Stimulated activated naive CD8-positive, alpha-beta T cell treated with anti-CD3 and anti-CD28 coated beads, Interleukin-15, amount 100 ng/mL, for 72 hours (primary cell): ENCODE measurements around the gene TK1.

Experiments used
- ATAC-seq: fragments of 150-1000 bp; cut with Tn5 transposase; 2 replicates; pipeline ENCODE4 v1.10.0; 2021; ENCODE audit warnings: mild to moderate bottlenecking, moderate library complexity
- DNase-seq, 2 donors: peaks; one replicate each; pipeline ENCODE4 v3.0.0; 2021 to 2022
- H3K27ac Mint-ChIP-seq, 2 donors: one replicate each; pipeline ENCODE4 v1.8.0; 2022; ENCODE audit warnings: mild to moderate bottlenecking in 2 of 2, mixed read lengths in 2 of 2, moderate library complexity in 2 of 2
- H3K27me3 Mint-ChIP-seq: one replicate; pipeline ENCODE4 v1.8.0; 2022; ENCODE audit warnings: mixed read lengths
- H3K4me1 Mint-ChIP-seq: one replicate; pipeline ENCODE4 v1.8.0; 2022; ENCODE audit warnings: mild to moderate bottlenecking, mixed read lengths
- H3K4me3 Mint-ChIP-seq, 2 donors: one replicate each; pipeline ENCODE4 v1.8.0; 2022; ENCODE audit warnings: mild to moderate bottlenecking in 2 of 2, mixed read lengths in 2 of 2, moderate library complexity in 1 of 2
- H3K9me3 Mint-ChIP-seq, 2 donors: one replicate each; pipeline ENCODE4 v1.8.0; 2022; ENCODE audit warnings: mixed read lengths in 2 of 2

Gene TK1

GRCh38 chr17:78226055-78226758, 39.4 kb upstream of the TK1 start:
- no peak for DNase-seq
- Mint-ChIP-seq H3K4me1 (peaks cover 17% of the 10 kb centered on the region), H3K4me3 (no peak overlapping the region), H3K9me3 (no peaks in the 10 kb centered on the region), H3K27ac (no peak overlapping the region), H3K27me3 (peaks cover 51% of the 10 kb centered on the region)
- peak; percentile 24 for ATAC-seq

- peaks cover 41% of the 10 kb centered on the region for H3K27me3 Mint-ChIP-seq
- H3K9me3 Mint-ChIP-seq = no peaks in the 10 kb centered on the region
- H3K4me3 Mint-ChIP-seq = no peak overlapping the region
- H3K27ac Mint-ChIP-seq = no peak overlapping the region
- DNase-seq = no peak
- peaks cover 7% of the 10 kb centered on the region for H3K4me1 Mint-ChIP-seq
- ATAC-seq = no peak
These were observed 38.4 kb upstream of the TK1 start for GRCh38 chr17:78225088-78225865.

- Mint-ChIP-seq H3K27ac (peak overlapping the region in 1 of 2 donors; percentile 44), H3K4me1 (peaks cover 12% of the 10 kb centered on the region), H3K9me3 (no peaks in the 10 kb centered on the region), H3K27me3 (peaks cover 33% of the 10 kb centered on the region), H3K4me3 (no peak overlapping the region)
- DNase-seq (no peak), ATAC-seq (no peak)
These were observed 37.6 kb upstream of the TK1 start for GRCh38 chr17:78224231-78225087.

DNA sequence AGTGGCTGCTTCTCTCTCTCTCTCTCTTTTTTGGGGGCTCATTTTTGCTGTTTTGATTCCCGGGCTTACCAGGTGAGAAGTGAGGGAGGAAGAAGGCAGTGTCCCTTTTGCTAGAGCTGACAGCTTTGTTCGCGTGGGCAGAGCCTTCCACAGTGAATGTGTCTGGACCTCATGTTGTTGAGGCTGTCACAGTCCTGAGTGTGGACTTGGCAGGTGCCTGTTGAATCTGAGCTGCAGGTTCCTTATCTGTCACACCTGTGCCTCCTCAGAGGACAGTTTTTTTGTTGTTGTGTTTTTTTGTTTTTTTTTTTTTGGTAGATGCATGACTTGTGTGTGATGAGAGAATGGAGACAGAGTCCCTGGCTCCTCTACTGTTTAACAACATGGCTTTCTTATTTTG, 36.9 kb upstream of the TK1 start:
- peak overlapping the region in 1 of 2 donors; percentile 44 for H3K27ac Mint-ChIP-seq
- no peak for ATAC-seq
- peaks cover 16% of the 10 kb centered on the region for H3K4me1 Mint-ChIP-seq
- H3K9me3 Mint-ChIP-seq = no peaks in the 10 kb centered on the region
- peaks cover 26% of the 10 kb centered on the region for H3K27me3 Mint-ChIP-seq
- H3K4me3 Mint-ChIP-seq = no peak overlapping the region
- DNase-seq = no peak

DNA sequence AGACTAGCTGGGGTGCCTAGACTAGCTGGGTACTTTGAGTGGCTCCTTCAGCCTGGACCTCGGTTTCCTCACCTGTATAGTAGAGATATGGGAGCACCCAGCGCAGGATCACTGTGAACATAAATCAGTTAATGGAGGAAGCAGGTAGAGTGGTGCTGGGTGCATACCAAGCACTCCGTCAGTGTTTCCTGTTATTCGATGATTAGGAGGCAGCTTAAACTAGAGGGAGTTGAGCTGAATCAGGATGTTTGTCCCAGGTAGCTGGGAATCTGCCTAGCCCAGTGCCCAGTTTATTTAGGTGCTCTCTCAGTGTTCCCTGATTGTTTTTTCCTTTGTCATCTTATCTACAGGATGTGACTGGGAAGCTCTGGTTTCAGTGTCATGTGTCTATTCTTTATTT, 36.2 kb upstream of the TK1 start:
- Mint-ChIP-seq H3K9me3 (no peaks in the 10 kb centered on the region), H3K27me3 (peaks cover 19% of the 10 kb centered on the region), H3K27ac (no peak overlapping the region), H3K4me1 (peaks cover 16% of the 10 kb centered on the region), H3K4me3 (no peak overlapping the region)
- ATAC-seq (no peak), DNase-seq (no peak)

DNA sequence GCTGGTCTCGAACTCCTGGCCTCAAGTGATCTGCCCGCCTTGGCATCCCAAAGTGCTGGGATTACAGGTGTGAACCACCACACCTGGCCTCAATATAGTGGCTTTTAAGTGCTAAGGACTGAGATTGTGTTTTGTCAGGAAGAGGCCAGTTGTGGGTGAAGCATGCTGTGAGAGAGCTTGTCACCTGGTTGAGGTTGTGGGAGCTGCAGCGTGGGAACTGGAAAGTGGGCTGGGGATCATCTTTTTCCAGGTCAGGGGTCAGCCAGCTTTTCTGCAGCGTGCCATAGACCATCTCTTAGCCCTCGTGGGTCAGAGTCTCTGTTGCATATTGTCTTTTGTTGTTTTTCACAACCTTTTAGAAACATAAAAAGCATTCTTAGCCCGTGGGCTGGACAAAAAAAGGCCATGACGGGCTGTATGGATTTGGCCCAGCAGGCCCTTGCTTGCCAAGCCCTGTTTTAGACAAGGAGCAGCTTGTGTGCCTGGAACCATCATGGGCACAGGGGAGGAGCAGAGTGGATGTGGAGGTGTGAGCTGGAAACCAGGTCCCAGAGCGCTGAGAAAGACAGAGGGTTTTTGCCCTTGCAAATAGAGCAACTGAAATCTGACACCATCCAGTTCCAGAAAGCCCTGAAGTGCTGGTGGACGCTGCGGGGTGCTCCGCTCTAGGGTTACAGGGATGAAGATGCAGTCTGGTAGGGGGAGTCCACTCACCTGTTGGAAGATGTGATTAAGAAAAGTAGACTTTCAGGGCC, 32.7 kb upstream of the TK1 start:
- ATAC-seq = no peak
- Mint-ChIP-seq H3K27ac (peak overlapping the region in 1 of 2 donors; percentile 42), H3K27me3 (no peaks in the 10 kb centered on the region), H3K9me3 (no peaks in the 10 kb centered on the region), H3K4me1 (peaks cover 22% of the 10 kb centered on the region), H3K4me3 (no peak overlapping the region)
- no peak for DNase-seq

GRCh38 chr17:78214706-78215061, 27.8 kb upstream of the TK1 start:
- H3K4me1 Mint-ChIP-seq = peaks cover 26% of the 10 kb centered on the region
- DNase-seq = no peak
- H3K9me3 Mint-ChIP-seq = no peaks in the 10 kb centered on the region
- H3K4me3 Mint-ChIP-seq = peak overlapping the region; percentile 94 to 96
- H3K27ac Mint-ChIP-seq = peak overlapping the region; percentile 73 to 97
- H3K27me3 Mint-ChIP-seq = no peaks in the 10 kb centered on the region
- no peak for ATAC-seq

DNA sequence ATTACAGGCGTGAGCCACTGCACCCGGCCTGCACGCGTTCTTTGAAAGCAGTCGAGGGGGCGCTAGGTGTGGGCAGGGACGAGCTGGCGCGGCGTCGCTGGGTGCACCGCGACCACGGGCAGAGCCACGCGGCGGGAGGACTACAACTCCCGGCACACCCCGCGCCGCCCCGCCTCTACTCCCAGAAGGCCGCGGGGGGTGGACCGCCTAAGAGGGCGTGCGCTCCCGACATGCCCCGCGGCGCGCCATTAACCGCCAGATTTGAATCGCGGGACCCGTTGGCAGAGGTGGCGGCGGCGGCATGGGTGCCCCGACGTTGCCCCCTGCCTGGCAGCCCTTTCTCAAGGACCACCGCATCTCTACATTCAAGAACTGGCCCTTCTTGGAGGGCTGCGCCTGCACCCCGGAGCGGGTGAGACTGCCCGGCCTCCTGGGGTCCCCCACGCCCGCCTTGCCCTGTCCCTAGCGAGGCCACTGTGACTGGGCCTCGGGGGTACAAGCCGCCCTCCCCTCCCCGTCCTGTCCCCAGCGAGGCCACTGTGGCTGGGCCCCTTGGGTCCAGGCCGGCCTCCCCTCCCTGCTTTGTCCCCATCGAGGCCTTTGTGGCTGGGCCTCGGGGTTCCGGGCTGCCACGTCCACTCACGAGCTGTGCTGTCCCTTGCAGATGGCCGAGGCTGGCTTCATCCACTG, 27.3 kb upstream of the TK1 start, which contains the start of gene BIRC5:
TSS of gene BIRC5 (plus strand) at position 238 of the 690 bp plus-strand sequence. CDS start at position 302, 64 bp downstream.
- no peaks in the 10 kb centered on the region for H3K9me3 Mint-ChIP-seq
- H3K27me3 Mint-ChIP-seq = no peaks in the 10 kb centered on the region
- DNase-seq = peak; percentile 89 to 90
- H3K4me1 Mint-ChIP-seq = peaks cover 21% of the 10 kb centered on the region
- peak; percentile 100 for ATAC-seq
- H3K4me3 Mint-ChIP-seq = peak within 1 kb of the TSS; percentile 94 to 96
- H3K27ac Mint-ChIP-seq = peak within 1 kb of the TSS; percentile 73 to 97

- H3K4me1 Mint-ChIP-seq = peaks cover 15% of the 10 kb centered on the region
- ATAC-seq (no peak), DNase-seq (no peak)
- H3K27ac Mint-ChIP-seq = peak overlapping the region in 1 of 2 donors; percentile 40
- no peaks in the 10 kb centered on the region for H3K27me3 Mint-ChIP-seq
- H3K9me3 Mint-ChIP-seq = no peaks in the 10 kb centered on the region
- H3K4me3 Mint-ChIP-seq = no peak overlapping the region
These were observed 24.2 kb upstream of the TK1 start for GRCh38 chr17:78211032-78211431.

- DNase-seq = no peak
- Mint-ChIP-seq H3K9me3 (no peaks in the 10 kb centered on the region), H3K27me3 (no peaks in the 10 kb centered on the region), H3K4me1 (peaks cover 9% of the 10 kb centered on the region), H3K27ac (no peak overlapping the region), H3K4me3 (no peak overlapping the region)
- ATAC-seq = no peak
These were observed 23.3 kb upstream of the TK1 start for GRCh38 chr17:78210111-78210510.

GRCh38 chr17:78208486-78208885, 21.6 kb upstream of the TK1 start:
- H3K27me3 Mint-ChIP-seq = no peaks in the 10 kb centered on the region

GRCh38 chr17:78206298-78206697, 19.4 kb upstream of the TK1 start:
- H3K27ac Mint-ChIP-seq = no peak overlapping the region
- H3K4me1 Mint-ChIP-seq = no peaks in the 10 kb centered on the region
- no peak overlapping the region for H3K4me3 Mint-ChIP-seq
- no peaks in the 10 kb centered on the region for H3K9me3 Mint-ChIP-seq
- DNase-seq (no peak), ATAC-seq (no peak)
- no peaks in the 10 kb centered on the region for H3K27me3 Mint-ChIP-seq

More at GRCh38 chr17:78208486-78208885, 21.6 kb upstream of the TK1 start:
- ATAC-seq (no peak), DNase-seq (no peak)
- Mint-ChIP-seq H3K4me3 (no peak overlapping the region), H3K27ac (no peak overlapping the region), H3K4me1 (peaks cover 3% of the 10 kb centered on the region), H3K9me3 (no peaks in the 10 kb centered on the region)

DNA sequence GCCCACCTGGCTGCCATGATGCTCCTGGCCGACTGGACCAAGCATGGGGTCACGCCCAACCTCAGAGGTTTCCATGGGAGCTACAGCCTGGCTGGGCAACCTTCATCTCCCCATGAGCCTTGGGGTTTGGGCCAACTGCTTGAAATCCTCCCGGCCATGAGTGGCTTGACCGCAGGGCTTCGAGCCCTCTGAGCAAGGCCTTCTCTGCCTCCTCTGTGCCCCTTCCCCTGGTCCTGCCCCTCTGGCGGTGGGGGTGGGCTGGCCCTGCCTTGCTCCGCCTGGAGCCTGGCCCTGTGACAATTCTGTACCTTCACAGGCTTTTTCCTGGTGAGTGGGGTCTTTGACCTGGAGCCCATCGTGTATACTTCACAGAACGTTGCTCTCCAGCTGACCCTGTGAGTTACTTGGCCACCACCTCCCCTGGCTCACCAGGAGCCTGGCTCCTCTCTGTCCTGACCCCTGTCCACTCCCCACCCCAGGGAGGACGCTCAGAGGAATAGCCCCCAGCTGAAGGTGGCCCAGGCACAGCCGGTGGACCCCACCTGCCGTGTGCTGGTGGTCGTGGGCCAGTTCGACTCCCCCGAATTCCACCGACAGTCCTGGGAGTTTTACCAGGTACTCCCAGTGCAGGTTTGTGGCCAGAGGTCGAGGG, 18.4 kb upstream of the TK1 start:
- Mint-ChIP-seq H3K4me1 (no peaks in the 10 kb centered on the region), H3K9me3 (no peaks in the 10 kb centered on the region), H3K4me3 (no peak overlapping the region), H3K27me3 (no peaks in the 10 kb centered on the region), H3K27ac (no peak overlapping the region)
- DNase-seq (no peak), ATAC-seq (no peak)

GRCh38 chr17:78204387-78205123, 17.7 kb upstream of the TK1 start:
- Mint-ChIP-seq H3K27ac (no peak overlapping the region), H3K27me3 (no peaks in the 10 kb centered on the region), H3K4me3 (no peak overlapping the region), H3K4me1 (no peaks in the 10 kb centered on the region), H3K9me3 (no peaks in the 10 kb centered on the region)
- DNase-seq (no peak), ATAC-seq (no peak)
